Transverse colon (tissue), 4 donors: ENCODE measurements around the gene ISYNA1.

ENCODE experiments used
- CTCF ChIP-seq, 5 experiments: fragments of 200-600 bp in 3 of 5; fragments of 450-650 bp in 2 of 5; sonication (generic) in 3 of 5; IDR thresholded peaks; 1 replicate in 2 of 5; 2 replicates in 3 of 5; pipeline ENCODE4 v1.5.1; 2016 to 2017; ENCODE audit warnings: antibody characterized with exemption in 5 of 5, inconsistent platforms in 3 of 5, mild to moderate bottlenecking in 2 of 5, moderate library complexity in 1 of 5
- POLR2A ChIP-seq: fragments of 450-650 bp; IDR thresholded peaks from one replicate; pipeline ENCODE4 v1.6.1; 2016; ENCODE audit warnings: antibody characterized with exemption, mild to moderate bottlenecking, moderate library complexity
- POLR2AphosphoS5 ChIP-seq, 3 donors: sonication (generic); formaldehyde crosslinking; IDR thresholded peaks; one replicate each; pipeline ENCODE4 v1.6.1; 2016; ENCODE audit warnings: antibody characterized with exemption in 3 of 3

- TF ChIP-seq CTCF (IDR thresholded peaks at IDR 0.05) = no peak
- TF ChIP-seq POLR2A = no peak
- no peak for TF ChIP-seq POLR2AphosphoS5 (IDR thresholded peaks at IDR 0.05)
These were observed 5.0 kb upstream of the ISYNA1 start for GRCh38 chr19:18442941-18443340.
